HEK293T (cell line): ENCODE data around the gene LRRC59.

Experiments used
- BHLHE40 ChIP-seq: fragments of 450-650 bp; IDR thresholded peaks from 2 replicates; pipeline ENCODE4 v1.6.1; 2016; ENCODE audit warnings: mild to moderate bottlenecking, moderate library complexity, borderline replicate concordance
- CTBP1 ChIP-seq: fragments of 450-650 bp; IDR thresholded peaks from 2 replicates; pipeline ENCODE4 v1.6.1; 2016; ENCODE audit warnings: borderline replicate concordance
- ELF4 ChIP-seq: fragments of 450-650 bp; IDR thresholded peaks from 2 replicates; pipeline ENCODE4 v1.6.1; 2017; ENCODE audit warnings: antibody characterized with exemption
- PKNOX1 ChIP-seq: fragments of 450-650 bp; IDR thresholded peaks from 2 replicates; pipeline ENCODE4 v1.6.1; 2016

GRCh38 chr17:50432125-50432762, 34.9 kb upstream of the LRRC59 start:
- TF ChIP-seq BHLHE40 (no peak), PKNOX1 (no peak), CTBP1 (no peak), ELF4 (no peak)
